Colon (tissue), 2 donors: Measurements from ENCODE around the gene CCDC154.
"Not testable (repeated sequence)": the region's sequence is repeated elsewhere in the genome, so short reads cannot be mapped to it uniquely, and the experiment has no call there.

Experiments used
- FAIRE-seq: peaks from 2 replicates; lab custom pipeline; 2012; peaks lifted over from hg19 to GRCh38; lab: Jason Lieb, UNC
- donor health status: control.
- donor health status: control.

Gene CCDC154

GRCh38 chr16:1472974-1473373, 28.6 kb upstream of the CCDC154 start:
- no peak for FAIRE-seq

- FAIRE-seq = no peak
Observed at GRCh38 chr16:1471569-1472194, 27.3 kb upstream of the CCDC154 start.

- FAIRE-seq = no peak
Observed at GRCh38 chr16:1470481-1471251, 26.3 kb upstream of the CCDC154 start.

DNA sequence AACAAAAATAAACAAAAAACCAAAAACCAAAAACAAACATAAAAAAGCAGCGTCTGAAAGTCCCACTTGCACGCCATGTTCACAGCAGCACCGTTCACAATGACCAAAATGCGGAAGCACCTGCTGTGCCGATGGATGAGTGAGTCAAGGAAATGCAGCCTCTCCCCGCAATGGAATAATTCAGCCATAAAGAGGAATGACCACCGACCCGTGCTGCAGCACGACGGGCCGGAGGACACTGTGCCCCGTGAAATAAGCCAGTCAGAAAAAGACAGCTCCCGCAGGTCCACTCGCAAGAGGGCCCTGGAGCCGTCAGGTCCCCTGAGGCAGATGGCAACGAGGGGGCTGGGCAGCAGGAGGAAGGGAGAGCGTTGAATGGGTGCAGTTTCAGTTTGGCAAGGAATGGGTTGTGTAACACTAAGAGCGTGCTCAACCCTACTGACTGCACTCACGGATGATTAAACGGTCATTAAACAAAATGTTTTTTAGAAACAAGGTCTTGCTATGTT, 25.4 kb upstream of the CCDC154 start:
- no peak for FAIRE-seq

DNA sequence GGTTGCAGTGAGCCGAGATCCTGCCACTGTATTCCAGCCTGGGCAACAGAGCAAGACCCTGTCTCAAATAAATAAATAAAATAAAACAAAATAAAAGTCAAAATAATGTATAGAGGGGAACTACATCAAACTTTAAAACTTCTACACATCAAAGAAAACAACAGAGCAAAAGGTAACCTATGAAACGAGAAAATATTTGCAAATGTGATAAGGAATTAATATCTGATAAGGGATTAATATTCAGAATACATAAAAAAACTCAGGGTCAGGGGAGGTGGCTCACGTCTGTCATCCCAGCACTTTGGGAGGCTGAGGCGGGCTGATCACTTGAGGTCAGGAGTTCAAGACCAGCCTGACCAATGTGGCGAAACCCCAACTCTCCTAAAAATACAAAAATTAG, 24.8 kb upstream of the CCDC154 start:
- not testable (repeated sequence) for FAIRE-seq

DNA sequence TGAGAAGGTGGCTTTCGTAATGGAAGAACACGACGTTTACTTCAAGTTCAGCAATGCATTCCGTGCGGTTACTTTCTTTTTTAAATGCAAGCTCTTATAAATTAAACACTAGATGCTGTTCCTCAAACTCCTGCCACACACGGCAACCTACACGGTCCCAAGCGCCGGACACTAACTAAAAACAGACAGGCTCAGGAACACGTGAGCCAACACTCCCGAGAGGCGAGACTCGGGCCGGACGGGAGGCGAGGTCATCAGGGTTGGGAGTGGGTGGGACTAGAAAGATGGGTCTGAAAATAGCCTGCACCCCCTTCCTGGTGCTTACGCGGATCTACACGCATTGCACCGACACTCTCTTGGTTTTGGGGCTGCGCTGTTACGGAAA, 24.1 kb upstream of the CCDC154 start:
- no peak for FAIRE-seq

DNA sequence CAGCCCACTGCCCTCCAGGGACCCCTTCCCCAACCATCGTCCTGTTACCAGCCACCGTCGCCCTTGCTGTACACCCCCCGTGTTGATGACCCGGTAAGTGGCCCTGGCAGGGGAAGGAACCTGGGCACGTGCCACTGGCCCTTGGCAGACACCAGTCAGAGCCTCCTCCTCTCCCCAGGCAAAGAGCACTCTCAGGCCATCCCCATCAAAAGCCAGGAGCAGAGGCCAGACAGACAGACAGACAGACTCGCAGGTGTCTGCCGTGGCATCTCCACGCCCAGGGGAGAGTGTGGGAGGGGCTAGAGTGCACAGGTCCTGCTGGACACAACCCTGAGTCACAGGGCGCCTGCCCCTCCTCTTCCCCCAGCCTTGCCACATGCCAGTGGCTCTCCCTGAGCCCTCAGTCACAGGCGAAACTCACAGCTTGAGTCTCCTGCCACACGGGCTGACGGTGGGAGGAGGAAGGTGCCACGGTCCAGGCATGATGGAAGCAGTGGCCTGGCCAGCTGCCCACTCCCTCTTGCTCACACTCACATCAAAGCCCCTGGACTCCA, 22.7 kb upstream of the CCDC154 start:
- no peak for FAIRE-seq

DNA sequence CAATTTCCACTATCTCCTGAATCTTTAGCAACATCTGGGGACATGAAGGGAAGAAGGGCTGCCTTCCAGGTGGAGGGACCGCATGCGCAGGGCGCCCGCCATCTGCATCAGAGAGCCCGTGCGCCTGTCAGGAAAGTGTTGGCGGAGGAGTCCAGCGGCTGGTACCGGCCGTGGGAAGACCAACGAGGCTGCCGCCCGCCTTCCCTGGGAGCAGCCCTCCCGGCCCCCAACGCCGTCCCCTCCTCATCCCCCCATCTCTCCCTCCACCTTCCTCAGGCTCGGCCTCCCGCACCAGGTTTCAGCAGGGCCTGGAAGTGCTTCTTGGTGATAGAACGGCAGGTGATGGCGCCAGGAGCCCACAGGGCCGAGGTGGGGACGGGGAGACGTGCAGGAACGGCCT, 21.7 kb upstream of the CCDC154 start:
- no peak for FAIRE-seq

- FAIRE-seq = no peak
Observed at GRCh38 chr16:1465567-1465915, 21.2 kb upstream of the CCDC154 start.

GRCh38 chr16:1464894-1465566, 20.7 kb upstream of the CCDC154 start:
- no peak for FAIRE-seq

DNA sequence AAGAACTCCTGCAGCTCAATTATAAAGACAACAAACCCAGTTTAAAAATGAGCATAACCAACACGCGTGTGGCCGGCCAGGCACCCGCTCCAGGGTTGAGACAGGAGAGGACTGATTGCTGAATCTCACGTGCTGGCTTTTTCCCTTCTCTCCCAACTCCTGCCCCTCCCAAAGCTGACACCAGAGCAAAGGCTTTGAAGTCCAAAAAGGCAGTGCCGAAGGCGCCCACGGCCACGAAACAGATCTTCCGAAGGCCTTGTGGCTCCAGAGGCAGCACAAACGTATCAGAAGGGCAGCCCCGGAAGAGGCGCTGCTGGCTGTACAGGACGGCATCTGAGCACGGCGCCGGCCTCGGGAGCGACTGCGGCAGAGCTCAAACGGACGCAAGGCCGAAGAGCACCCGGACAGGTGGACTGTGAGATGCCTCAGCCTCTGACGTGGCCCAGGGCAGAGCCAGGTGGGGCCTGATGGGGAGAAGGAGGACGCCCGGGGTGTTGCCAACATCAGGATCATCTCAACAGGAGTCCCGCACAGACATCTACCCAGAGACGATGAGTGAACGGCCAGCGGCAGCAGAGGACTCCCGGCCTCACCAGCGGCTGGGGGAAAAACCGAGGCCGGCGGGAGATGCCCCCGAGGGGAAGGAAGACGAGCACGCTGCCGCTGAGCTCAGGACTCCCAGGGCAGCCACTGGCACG, 20.0 kb upstream of the CCDC154 start:
- FAIRE-seq = no peak

DNA sequence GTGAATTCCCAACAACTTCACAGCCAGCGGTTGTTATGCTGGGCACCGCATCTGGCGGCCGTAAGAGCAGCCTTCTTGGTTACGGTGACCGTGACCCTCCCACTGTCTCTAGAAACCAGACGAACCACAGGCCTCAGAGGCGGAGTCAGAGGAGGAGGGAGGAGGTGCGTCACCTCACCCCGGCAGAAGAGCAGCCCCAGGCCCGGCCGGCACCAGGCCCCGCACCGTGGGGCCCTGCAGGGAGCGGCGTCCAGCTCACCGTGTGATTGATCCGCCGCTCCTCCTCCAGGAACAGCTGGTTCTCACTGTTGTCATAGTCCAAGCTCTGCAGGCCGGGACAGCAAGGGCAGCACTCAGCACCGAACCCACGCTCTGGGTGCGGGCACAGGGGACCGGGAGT, 16.8 kb upstream of the CCDC154 start:
- no peak for FAIRE-seq

GRCh38 chr16:1460602-1461138, 16.3 kb upstream of the CCDC154 start:
- no peak for FAIRE-seq

- no peak for FAIRE-seq
Observed at GRCh38 chr16:1459967-1460366, 15.6 kb upstream of the CCDC154 start.

DNA sequence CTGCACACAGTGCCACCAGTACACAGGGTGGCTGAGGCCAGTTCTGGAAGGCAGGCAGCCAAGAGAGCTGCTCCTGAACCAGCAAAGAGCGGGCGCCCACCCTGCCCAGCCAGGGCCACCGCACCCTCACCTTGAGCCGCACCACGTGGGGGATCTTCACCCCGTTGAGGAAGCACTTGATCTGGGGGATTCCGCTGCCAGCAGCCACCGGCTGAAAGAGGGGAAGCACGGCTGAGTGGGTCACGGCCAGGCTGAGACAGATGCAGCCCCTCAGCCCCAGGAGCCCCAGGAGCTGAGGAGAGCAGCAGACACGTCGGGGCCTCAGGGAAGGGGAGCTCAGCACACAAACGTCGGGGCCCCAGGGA, 14.6 kb upstream of the CCDC154 start:
- no peak for FAIRE-seq

DNA sequence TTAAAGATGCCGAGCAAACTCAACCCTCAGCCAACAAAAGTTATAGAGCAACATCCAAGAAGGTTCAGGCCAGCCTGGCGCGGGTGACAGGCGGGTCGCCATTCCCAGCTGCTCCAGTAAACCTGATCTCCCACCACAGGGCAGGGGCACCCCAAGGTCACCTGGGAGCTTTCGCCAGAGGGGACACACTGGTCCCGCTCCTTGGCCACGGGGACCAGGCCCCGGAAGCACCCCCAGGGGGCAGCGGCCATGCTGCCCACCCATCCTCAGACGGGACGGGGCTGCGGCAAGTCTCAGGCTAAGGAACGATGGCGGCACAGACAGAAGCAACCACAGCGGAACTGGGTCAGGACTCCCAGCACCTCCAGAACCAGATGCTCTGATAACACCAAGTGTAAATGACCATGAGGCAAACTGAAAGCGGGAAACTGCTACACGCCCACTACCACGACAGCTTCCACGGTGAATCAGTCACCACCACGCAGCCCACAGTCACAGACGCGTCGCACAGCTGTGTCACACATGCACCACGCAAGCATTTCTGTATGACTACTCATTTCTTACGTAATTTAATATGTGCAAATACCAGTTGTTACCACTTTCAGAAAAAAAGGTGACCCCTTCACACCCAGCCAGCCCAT, 14.1 kb upstream of the CCDC154 start:
- no peak for FAIRE-seq

GRCh38 chr16:1457489-1458245, 13.3 kb upstream of the CCDC154 start:
- no peak for FAIRE-seq

- no peak for FAIRE-seq
Observed at GRCh38 chr16:1456951-1457350, 12.6 kb upstream of the CCDC154 start.

GRCh38 chr16:1455190-1456171, 11.1 kb upstream of the CCDC154 start:
- no peak for FAIRE-seq

GRCh38 chr16:1454561-1454960, 10.2 kb upstream of the CCDC154 start:
- FAIRE-seq = no peak
